UCSD-AML1 (cell line): ENCODE data around the gene RALB.
"Not testable (repeated sequence)": the region's sequence is repeated elsewhere in the genome, so short reads cannot be mapped to it uniquely, and the experiment has no call there.

ENCODE experiments used
- DNase-seq: peaks from one replicate; lab custom pipeline; 2025; ENCODE audit not compliant: unreplicated experiment; lab: John Stamatoyannopoulos, UW

The RALB gene

GRCh38 chr2:120313695-120314615 is 61.3 kb downstream of the RALB start:
- DNase-seq: no peak

DNA sequence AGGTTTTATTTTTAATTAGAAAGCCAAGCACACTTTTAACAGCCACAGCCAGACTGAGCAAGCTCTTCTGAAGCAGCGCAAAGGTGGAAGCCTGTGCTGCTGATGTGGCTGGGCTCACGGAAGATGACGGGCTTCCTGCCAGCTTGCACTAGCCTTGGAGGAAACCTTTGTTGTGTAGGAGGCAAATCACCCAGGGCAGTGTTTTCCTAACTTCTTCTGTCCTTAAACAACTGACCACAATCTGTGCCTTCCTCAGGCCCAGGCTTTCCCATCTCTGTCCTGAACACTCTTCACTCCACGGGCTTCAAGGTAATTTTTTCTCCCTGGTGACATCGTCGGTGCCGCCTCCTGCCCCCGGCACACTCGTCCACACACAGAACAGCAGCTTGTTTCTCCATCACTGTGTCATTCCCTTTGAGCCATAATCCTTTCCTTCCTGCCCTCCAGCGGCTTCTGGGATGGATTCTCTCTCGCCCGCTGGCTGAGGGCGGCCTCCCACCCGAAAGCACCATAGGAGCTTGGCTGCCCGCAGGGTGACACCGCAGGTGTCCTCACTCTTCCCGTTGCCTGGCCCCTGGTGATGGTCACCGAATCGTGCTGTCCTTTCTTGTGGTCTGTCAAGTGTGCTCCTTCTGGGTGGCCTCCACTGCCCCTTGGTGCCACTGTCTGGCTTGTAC is 62.2 kb downstream of the RALB start:
- DNase-seq: peak; percentile 62

DNA sequence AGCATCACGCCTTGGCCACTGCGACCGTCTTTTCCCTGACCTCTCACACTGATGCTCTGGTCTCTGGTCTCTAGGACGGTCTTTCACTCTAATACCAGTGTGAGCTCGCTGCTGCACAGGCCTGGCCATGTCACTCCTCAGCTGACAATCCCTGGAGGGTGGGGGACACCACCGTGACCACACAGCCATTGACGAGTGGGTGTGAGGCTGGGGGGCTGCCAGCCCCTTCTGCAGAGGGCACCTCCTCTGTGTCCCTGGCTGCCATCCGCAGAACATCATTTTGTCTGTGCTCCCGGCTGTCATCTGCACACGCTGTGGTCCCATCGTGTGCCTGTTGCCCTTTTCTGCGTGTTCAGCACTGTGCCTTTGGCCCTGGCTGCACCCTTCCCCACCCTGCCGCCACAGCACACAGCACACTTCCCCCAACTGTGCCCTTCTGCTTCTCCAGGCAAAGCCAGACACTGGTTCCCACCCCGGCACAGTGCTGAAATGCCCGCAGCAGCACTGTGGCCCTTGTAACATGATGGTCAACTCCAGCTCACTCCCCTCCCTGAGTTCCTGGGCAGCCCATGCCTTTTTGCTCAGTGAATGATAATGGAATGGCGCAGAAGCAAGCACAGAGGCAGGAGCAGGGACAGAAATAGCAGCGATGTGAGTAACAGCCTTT is 62.8 kb downstream of the RALB start:
- DNase-seq: no peak

DNA sequence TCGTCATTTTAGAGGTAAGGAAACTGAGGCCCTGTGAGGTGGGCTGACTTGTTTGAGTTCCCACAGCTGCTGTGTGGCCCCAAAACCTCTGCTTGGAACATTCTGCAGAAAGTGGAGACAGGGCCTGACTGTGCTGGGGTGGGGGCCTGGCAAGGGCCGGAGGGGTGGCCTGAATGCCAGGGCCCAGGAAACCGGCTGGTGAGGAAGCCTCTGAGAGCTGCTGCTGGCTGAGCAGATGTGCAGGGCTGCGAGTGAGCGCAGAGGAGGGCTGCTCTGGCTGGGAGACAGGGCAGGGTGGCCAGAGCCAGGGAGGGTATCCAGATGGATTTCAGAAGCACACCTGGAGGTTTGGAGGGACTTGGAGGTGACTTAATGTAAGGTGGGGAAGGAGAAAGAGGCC is 63.4 kb downstream of the RALB start:
- no peak for DNase-seq

GRCh38 chr2:120316528-120317179 is 64.0 kb downstream of the RALB start:
- no peak for DNase-seq

DNA sequence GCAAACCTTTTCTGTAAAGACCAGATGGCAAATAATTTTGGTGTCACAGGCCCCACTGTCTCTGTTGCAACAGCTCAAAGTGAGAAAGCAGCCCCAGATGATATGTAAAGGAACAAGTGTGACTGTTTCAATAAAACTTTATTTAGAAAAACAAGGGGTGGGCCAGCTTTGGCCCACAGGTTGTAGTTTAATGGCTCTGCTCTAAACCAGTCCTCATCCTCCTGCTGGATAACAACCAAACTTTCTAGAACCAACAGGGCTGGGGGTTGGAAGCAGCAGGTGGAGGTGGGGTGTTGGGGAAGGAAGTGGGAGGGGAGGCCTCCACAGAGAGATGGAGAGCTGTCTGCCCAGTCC is 64.5 kb downstream of the RALB start:
- no peak for DNase-seq

DNA sequence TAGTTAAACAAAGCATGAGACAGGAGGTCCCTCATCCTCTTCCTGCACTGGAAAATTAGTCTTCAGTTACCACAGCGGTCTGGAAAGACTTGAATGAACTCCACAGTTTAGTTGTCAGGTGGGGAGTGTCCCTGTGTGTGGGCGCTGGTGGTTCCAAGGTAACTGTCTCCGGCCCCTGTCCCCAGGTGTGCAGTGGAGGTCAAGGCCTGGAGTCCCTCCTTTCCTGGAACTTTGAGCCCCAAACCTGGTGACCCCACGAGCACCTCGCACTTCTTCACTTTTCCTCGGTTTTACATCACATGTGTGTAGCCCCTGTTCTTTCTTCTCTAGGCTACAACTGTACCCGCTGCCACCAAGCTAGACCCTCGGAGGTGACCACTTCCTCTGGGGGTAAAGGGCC is 65.3 kb downstream of the RALB start:
- no peak for DNase-seq

DNA sequence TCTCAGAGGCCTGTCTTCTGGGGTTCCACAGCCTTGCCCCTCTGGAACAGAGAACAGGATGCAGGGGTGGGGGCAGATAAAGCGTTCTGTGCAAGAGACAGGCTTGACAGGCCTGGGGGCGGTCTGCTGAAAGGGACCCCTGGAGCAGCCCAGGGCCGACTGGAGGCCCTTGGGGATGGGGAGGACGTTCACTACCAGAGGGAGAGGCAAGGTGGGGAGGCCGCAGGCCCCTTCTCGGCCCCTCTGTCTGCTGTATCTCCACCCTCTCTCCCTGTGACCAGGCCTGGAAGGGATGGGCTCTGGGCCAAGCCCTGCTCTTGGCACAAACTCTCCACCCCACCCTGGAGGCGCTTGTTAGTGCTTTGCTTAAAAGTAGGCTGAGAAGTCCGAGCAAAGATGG is 66.0 kb downstream of the RALB start:
- no peak for DNase-seq

DNA sequence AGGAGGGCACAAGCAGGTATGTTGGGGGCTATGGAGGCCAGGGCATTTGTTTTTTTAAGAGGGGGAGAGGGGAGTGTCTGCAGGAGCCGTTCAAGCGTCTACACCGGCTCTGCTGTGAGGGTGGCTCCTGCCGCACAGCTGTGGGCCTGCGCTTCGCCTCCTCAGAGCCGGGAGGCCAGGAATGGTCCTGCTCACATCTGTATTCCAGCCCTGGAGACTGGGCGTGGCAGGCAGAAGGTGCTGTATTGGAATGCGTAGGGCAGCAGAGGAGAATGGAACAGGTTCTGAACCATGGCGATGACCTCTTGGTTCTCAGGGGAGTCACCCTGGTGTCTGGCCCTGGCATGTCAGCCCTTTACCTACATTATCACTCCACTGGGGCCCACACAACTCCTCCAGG is 66.5 kb downstream of the RALB start:
- DNase-seq: no peak

- DNase-seq: no peak
Measured at GRCh38 chr2:120319686-120320317, 67.2 kb downstream of the RALB start.

- no peak for DNase-seq
Measured at GRCh38 chr2:120320318-120320851, 67.7 kb downstream of the RALB start.

GRCh38 chr2:120320887-120321556 is 68.4 kb downstream of the RALB start:
- not testable (repeated sequence) for DNase-seq

- DNase-seq: no peak
Measured at GRCh38 chr2:120321721-120322284, 69.2 kb downstream of the RALB start.

DNA sequence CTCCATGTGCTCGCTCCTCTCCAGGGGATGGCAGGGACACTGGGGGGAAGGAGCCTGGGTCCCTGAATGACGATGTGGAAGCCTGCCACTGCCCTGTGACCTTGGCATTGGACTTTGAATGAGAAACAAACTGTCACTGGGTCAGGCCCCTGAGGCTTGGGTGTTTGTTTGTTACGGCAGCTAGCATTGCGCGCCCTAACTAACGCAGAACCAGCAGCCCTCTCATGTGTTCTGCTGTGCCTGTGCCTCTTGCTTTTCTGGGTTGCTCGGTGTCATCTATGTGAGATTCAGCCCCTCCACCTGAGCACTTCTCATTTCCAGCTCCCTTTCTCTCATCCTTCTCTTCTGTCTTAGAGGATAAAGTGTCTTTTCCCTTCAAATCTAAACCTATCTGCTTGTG is 69.7 kb downstream of the RALB start:
- DNase-seq: no peak

- no peak for DNase-seq
Measured at GRCh38 chr2:120323214-120323613, 70.6 kb downstream of the RALB start.

- no peak for DNase-seq
Measured at GRCh38 chr2:120323807-120324399, 71.3 kb downstream of the RALB start.

GRCh38 chr2:120324933-120325332 is 72.3 kb downstream of the RALB start:
- DNase-seq: no peak

- DNase-seq: no peak
Measured at GRCh38 chr2:120326066-120326465, 73.4 kb downstream of the RALB start.
